ENCODE measurements around the gene CTNNA1.

The CTNNA1 gene

DNA sequence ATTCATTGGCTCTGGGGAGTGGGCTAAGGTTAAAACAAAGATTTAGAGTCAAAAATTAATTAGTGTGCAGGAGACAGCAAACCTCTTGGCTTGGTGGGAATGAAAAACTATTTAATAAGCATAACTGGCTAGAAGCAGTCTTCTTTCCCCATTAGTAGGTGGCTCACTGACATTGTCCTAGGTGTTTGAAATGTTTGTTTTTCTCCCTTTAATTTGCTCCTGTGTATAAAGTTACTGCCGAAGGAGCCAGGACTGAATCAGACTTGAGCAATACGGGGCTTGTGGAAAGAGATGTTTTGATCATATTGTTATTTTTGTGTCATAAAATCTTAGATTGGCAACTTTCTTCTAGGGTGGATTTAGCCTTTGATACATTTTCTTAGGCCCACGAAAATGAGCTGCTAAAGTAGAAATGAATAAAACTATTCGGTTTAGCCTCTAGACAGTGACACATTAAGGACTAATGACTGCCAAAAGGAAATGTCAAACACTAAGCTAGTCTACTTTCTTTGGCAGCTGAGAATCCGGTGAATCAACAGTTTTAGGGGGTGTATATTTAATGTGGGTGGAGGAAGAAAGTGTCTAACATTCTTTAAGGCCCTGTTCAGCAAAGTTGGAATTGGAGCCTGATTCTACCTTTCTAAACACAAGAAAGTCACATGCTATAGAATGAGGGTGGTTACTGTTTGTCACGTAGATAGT, 91.7 kb downstream of the CTNNA1 start:
- no peak for DNase-seq (ENCODE audit: low read depth in 4 of 4, low spot score in 1 of 4)

DNA sequence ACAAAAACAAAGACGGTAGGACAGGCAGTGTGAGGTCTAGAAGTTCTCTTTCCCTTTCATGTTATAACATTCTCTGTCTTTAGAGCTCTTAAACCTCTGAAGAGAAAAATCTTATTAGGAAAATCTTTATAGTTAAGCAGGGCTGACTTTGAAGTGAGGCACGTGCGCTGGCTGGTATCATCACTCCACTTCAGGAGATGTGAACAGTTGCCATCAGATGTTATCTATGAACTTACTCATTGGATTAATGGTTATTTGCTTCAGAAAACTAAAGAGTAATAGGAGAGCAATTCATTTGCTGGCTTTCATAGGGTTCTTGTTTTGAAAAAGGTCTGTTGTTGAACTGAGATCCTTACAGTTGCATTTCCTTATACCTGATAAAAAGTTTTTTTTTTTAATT, 96.2 kb downstream of the CTNNA1 start:
- no peak for DNase-seq (ENCODE audit: low read depth in 4 of 4, low spot score in 1 of 4)

DNA sequence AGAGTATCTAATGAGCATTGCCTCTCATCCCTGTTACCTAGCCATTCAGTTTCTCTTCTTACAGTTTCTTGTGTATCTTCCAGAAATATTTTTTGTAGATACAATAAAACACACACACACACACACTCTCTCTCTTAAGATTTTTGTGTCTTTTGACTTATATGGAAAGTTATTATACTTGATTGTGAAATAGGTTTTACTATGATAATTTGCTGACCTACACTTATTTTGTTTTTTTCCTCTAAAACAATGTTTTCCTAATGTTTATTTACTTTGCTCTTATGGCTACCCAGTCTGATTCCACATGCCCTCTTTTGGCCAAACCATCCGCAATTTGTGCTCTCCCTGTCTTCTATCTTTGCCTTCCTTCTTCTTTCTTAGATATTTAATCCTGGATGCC, 96.7 kb downstream of the CTNNA1 start:
- no peak for DNase-seq (ENCODE audit: low read depth in 4 of 4, low spot score in 1 of 4)

DNA sequence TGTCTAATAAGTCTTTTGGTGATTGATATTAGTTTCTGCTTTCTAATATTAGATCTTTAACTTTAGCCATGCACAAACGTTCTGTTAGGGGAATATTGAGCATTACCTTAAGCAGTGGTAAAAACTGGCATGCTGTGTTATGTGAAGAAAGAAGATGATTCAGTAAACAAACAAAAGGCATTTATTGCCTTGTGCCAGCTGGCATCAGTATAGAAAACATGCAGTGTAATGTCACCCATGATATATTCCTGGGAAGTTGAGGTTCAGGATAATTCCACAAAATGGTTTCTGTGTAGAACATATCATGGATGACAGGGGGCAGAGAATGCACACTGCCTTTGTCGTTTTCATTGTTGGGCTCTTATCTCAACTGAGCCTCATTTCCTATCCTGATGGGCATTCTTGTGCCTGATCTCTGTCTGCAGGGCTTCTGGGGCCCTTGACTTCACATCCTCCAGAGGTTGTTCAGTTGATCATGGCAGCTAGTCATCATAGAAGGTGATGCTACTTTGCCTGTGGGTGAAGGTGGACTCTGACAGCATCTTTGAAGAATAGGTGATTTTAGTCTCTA, 97.7 kb downstream of the CTNNA1 start:
- DNase-seq (ENCODE audit: low read depth in 4 of 4, low spot score in 1 of 4): no peak

DNA sequence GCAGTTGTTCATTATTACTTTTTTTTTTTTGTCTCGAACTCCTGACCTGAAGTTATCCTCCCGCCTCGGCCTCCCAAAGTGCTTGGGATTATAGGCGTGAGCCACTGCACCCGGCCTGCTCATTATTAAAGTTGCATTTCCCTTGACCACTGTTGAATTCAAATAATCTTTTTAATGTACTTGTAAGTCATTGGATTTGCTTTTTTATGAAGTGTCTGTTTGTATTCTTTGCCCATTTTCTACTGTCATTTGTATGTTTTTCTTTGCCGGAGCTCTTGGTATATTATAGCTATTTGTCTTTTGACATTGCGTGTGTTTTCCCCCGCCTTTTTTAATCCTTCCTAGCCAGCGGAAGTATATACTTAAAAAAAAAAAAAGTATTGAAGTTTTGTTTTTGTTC, 99.9 kb downstream of the CTNNA1 start:
- DNase-seq (ENCODE audit: low read depth in 4 of 4, low spot score in 1 of 4): no peak

DNA sequence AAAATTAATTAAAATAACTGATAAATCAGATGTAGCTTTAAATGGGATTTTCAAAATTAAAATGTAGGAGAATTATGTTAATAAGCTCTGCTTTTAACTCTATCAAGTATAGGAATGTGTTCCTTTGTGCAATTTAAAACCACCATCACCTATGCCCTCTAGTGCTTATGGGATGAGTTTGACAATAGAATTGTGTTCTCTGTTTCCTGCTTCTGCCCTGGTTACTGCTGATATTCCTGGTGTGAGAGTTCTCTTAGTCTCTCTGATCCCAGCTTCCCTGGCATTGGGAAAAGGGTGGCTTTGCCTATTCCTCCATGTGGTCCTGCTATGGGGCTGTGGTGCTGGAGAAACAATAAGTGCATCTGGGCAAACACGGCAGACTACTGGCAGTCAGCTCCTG, 113.8 kb downstream of the CTNNA1 start:
- DNase-seq (ENCODE audit: low read depth in 4 of 4, low spot score in 1 of 4): no peak

DNA sequence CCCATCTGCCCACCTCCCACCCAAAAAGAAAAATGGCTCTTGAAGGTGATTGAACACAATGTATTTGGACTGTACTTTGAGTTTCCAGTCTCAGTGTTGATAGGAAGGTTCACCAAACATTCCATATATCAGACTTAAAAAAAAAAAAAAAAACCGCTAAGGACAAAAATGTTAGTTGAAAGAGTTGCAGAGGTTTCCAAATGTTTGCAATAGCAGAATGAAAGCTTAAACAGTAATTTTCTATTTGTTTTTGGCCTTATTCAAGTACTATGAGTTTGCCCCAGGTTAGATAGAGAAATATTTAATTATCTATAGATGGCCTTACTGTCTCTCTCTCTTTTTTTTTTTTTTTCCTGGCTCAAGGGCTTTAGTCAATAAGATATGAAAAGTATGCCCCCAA, 115.8 kb downstream of the CTNNA1 start:
- DNase-seq (ENCODE audit: low read depth in 4 of 4, low spot score in 1 of 4): no peak

DNA sequence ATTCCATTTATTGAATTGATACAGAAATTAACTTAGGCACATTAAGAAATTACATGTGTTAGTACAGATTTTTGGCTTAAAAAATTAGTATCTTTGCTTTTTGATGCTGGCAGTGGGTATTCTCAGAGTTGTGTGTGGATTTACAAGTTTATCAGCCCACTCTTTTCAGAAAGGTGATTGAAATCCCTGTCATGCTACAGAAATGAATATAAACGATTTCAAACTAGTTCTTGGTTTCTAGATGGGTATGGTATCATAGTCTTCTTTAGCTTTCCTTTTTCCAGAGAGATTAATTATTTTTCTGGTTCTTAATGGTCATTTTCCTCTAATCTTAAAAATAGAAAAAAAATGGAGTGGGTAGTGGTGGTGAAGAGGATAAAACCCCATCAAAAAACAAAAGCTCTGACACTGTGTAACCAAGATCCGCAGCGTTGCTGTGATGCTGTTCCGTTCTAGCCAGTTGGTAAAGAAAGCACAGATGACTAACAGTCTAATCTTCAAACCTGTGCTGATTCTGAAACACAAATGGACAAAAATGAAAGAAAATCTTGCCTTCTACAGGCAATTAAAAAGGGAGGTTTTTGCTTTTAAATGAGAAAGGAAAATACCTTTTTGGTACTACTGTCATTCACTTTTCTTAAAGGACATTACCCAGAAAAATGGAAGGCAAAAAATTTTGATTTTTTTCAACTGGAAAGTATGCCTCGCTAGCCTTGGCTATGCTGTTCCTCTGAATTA, 116.7 kb downstream of the CTNNA1 start:
- DNase-seq (ENCODE audit: low read depth in 4 of 4, low spot score in 1 of 4): no peak

DNA sequence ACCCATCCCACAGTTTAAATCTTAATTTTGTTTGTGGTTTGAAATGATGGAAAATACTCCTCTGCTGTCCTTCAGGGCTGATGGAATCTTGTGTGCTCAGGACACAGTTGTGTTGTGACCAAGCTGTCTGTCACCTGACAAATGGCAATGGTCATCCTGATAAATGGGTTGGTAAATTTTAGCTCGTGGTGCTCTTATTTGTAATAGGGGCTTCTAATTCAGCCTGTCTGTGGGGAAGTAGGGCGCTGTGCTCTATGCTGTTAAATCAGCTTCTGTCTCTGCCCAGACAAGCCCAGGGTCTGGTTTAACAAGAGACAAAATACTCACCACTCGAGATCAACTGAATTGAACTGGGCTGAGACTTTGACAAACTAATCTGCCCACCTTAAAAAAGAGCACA, 117.4 kb downstream of the CTNNA1 start:
- no peak for DNase-seq (ENCODE audit: low read depth in 4 of 4, low spot score in 1 of 4)

DNA sequence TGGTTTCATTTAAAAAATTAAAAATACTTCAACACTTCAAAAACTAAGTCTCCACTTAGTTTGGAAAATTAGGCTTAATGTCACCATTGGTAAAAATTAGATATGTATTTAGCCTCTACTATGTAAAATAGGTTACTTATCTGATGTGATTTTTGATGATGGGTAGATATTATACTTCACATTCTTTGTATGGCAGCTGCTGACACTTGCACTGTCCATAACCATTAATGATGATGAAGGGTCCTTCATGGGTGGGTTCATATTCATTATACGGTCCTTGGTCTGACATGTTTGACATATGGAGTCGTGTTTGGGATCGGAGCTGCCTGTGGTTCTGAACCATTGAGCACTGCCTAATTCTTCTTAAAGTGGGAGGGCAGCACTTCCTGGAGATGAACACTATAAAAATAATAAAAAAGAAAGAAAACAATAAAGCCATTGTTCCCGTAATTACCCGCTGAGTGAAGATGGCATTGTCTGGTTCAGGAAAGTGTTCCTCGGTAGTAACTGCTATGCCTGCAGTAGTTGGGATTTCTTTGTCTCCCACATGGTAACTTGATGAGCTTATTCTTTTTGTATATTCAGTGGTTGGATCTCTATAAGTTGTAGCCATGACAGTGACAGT, 119.7 kb downstream of the CTNNA1 start:
- no peak for DNase-seq (ENCODE audit: low read depth in 4 of 4, low spot score in 1 of 4)

DNA sequence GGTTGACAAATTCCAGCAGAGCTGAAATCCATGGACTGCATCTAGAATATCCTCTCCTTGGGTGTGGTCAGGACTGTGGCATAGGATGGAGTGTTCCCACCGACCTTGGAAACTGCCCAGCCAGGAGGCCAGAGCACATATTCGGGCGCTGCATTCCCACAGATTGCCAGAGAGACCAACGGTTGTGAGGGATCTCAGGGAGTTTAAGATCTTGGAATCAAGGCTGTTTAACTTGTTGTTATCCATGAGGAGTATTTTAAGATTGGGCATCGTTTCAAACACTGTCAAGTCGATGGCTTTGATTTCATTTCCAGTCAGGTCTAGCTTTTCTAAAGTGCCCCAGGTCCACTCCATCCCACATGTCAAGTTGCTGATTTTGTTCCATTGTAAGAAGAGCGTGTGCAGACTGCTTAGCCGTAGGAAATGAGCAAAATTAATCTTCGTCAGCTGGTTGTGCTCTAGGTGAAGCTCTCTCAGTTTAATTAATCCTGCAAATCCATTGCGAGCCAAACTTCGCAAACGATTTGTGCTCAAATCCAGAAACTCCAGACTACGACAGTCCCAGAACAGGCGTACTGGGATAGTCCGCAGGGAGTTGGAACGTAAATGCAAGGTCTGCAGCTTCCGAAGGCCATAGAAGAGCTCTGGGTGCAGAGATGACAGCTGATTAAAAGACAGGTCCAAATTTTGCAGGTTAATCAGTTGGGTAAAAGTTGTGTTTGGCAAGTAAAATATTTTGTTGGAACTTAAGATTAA, 120.4 kb downstream of the CTNNA1 start:
- DNase-seq (ENCODE audit: low read depth in 4 of 4, low spot score in 1 of 4): no peak

DNA sequence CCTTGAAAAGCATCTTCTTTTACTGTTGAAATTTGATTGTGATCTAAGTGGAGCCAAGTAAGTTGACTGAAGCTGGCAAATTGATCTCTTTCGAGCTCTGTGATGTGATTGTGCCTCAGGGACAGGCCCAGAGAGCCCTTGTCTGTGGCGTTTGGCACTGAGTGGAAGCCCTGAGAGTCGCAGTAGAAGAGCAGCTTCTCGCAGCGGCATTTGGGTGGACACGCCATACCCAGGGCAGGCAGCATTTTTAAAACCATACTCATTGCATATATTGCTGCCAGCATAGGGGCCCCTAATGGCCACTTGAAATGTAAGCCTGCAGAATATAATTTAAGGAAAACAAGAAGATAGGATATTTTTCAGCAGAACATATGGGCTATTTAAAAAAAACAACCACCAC, 121.0 kb downstream of the CTNNA1 start:
- DNase-seq (ENCODE audit: low read depth in 4 of 4, low spot score in 1 of 4): no peak

DNA sequence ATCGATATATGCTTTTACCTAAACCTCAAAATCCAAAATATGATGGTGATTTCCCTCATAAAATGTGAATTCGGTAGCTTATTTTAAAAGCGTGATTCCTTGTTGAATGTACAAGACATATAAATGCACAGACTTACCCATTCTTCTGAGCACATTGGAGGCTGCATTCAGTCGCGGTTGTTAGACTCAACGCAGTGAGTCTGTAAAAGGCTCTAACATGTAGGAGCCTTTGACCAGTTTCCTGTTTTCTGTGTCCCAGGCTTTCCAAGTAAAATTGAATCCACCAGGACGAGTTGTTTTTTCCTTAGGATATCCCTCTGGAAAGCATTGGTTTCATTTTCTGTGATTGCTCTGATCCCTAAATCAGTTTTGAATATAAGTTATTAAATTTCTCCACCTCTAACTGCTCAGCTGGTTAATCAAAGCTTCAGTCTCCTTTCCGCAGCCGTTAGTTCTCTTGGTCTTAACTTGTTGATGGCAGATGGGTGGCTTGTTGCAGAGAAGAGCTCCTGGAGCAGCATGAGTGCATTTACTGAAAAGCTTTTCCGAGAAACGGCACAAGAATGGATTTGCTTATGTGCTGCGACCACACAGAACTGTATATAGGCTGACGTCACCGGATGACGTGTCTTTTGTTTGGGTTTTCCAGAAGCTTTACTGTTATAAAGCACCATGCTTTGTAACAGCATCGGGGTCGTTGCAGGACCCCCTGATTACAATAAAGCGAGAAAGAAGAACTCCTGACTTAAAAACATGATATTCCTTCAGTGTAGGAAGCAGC, 121.7 kb downstream of the CTNNA1 start, which contains the start of gene LRRTM2:
Gene LRRTM2 (minus strand): TSS at position 565 of the 781 bp plus-strand sequence. CDS start 424 bp downstream, at position 141.
- DNase-seq (ENCODE audit: low read depth in 4 of 4, low spot score in 1 of 4): no peak

DNA sequence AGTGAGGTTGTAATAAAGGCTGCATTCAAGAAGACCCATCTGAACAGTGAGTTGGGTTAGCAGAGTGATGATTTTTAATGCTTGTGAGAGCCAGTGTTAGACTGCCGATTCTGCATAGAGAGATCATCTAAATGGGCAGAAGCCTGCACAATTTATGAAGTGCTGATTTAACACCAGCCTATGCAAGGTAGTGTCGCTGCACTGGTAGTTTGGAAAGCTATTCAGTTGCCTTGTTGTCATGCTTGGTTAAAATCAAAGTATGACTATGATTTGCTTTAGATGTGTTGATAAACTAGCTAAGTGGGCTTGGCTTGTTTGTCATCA, 122.3 kb downstream of the CTNNA1 start:
- no peak for DNase-seq (ENCODE audit: low read depth in 4 of 4, low spot score in 1 of 4)

DNA sequence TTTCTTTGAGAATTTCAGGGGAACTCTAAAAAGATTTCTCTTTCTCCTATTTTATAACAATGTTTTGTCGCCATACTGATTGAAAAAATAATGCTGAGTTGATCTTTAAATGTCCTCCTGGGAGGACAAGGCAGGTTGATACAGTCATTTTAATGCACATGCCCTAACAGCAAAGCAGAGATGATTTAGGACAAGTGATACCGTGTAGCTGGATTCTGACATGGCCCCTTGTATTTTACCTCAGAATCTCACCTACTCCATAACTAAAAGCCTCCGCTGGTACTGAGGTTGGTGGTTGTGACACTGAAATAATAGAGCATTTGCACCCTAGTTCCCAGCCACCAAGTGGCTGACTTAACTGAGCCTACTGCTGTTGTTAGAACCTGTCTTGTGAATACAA, 122.7 kb downstream of the CTNNA1 start:
- DNase-seq (ENCODE audit: low read depth in 4 of 4, low spot score in 1 of 4): no peak

DNA sequence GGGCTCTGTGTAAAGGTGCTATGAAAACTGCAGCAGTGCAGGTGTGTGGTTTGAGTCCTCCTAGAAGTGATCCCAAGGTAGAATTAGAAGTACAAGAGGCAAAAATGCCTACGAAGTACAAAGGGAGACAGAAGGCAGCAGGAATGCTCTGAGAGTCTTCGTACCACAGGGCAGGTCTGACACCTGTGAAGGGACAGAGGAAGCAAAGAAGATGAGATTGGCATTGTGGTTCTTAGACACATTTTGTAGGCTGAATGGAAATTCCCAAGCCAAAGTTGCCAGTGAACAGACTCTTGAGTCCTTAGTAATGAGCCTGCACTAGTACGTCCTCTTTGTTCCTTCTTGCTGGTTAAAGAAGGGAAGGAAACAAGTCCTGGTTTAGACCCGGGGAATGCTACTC, 123.6 kb downstream of the CTNNA1 start:
- no peak for DNase-seq (ENCODE audit: low read depth in 4 of 4, low spot score in 1 of 4)

DNA sequence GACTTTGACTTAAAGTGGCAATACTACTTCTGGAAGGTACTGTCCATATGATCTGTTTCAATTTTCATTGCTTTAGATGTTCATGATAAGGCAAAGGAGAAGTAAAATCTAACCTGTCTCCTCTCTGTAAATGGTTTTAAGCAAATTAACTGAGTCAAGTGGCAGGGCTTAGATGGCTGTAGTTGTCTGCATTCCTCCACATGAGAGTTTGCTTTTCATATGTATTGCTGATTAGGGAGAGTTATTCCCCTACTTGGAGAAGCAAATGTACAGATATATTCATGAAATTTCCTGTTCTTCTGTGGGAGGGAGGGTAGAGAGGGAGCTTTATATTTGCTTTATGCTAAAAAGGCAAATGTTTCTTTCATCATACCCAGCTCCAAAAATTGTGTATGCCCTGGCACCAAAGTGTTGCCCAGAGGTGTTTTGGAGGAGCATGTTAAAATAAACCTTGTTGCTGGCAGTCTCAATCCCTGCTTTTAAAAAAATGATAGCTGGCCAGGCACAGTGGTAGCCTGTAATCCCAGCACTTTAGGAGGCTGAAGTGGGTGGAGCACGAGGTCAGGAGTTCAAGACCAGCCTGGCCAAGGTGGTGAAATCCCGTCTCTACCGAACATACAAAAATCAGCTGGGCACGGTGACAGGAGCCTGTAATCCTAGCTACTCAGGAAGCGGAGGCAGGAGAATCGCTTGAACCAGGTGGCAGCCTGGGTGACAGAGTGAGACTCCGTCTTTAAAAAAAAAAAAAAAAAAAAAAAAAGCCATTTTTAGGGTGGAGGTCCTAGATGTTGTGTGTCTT, 125.4 kb downstream of the CTNNA1 start:
- no peak for DNase-seq (ENCODE audit: low read depth in 4 of 4, low spot score in 1 of 4)

DNA sequence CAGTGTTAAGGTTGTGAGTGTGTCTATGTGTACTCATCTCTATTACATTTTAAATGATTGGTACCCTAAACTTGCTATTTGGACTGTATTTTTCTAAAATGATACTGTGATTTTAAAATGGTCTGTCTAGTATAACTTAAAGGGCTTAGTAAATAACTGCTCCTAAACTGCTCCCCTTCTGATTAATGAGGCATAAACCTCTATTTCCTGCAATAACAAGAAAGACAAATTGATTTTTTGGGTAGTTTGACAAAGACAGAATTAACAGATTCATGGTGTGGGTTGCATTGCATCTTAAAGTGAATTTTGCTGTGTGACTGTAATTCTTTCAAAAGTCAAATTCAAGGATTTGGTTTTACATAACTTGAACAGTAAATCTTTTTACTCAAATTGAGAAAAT, 130.0 kb downstream of the CTNNA1 start:
- no peak for DNase-seq (ENCODE audit: low read depth in 4 of 4, low spot score in 1 of 4)

DNA sequence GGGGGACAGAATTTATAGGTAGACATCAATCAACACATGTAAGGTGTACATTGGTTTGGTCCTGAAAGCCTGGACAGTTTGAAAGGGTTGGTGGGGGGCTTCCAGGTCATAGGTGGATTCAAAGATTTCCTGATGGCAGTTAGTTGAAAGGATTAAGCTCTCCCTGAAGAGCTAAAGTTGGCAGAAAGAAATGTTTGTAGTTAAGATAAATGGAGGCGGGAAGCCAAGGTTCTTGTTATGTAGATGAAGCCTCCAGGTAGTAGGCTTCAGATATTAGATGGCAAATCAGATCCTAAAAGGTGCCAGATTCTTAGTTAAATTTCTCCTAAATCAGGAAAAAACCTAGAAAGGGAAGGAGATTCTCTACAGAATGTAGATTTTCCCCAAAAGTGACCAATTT, 130.9 kb downstream of the CTNNA1 start:
- DNase-seq (ENCODE audit: low read depth in 4 of 4, low spot score in 1 of 4): no peak

DNA sequence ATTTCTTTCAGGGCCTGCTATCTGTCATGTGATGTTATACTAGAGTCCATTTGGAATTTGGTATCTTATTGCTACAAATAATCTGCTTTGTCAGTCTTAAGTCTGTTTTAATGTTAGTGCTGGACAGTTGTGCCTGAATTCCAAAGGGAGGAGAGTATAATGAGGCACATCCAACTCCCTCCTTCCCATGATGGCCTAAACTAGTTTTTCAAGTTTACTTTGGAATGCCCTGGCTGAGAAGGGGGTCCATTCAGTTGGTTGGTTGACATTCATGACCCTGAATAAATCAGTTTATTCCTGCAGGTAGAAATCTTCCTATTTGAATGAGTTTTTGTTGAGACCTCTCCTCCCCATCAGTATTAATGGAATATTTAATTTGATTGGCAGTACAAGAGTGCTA, 131.3 kb downstream of the CTNNA1 start:
- no peak for DNase-seq (ENCODE audit: low read depth in 4 of 4, low spot score in 1 of 4)
